ENCODE data around the gene HTT. TPM values are rescaled to one million over a fixed set of nuclear protein-coding genes. Genes with fewer than 3 reads are reported as not detected.

Gene HTT
- total RNA-seq: 11.0 and 32.7 TPM in 2 replicates

DNA sequence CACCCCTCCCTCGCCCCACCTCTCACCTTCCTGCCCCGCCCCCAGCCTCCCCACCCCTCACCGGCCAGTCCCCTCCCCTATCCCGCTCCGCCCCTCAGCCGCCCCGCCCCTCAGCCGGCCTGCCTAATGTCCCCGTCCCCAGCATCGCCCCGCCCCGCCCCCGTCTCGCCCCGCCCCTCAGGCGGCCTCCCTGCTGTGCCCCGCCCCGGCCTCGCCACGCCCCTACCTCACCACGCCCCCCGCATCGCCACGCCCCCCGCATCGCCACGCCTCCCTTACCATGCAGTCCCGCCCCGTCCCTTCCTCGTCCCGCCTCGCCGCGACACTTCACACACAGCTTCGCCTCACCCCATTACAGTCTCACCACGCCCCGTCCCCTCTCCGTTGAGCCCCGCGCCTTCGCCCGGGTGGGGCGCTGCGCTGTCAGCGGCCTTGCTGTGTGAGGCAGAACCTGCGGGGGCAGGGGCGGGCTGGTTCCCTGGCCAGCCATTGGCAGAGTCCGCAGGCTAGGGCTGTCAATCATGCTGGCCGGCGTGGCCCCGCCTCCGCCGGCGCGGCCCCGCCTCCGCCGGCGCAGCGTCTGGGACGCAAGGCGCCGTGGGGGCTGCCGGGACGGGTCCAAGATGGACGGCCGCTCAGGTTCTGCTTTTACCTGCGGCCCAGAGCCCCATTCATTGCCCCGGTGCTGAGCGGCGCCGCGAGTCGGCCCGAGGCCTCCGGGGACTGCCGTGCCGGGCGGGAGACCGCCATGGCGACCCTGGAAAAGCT is at the start of gene HTT, which contains the start of gene HTT-AS:
Gene HTT (plus strand): TSS at position 604 of the 768 bp plus-strand sequence. CDS start 145 bp downstream, at position 749.
Gene HTT-AS (minus strand): TSS at position 461 of the 768 bp plus-strand sequence.

DNA sequence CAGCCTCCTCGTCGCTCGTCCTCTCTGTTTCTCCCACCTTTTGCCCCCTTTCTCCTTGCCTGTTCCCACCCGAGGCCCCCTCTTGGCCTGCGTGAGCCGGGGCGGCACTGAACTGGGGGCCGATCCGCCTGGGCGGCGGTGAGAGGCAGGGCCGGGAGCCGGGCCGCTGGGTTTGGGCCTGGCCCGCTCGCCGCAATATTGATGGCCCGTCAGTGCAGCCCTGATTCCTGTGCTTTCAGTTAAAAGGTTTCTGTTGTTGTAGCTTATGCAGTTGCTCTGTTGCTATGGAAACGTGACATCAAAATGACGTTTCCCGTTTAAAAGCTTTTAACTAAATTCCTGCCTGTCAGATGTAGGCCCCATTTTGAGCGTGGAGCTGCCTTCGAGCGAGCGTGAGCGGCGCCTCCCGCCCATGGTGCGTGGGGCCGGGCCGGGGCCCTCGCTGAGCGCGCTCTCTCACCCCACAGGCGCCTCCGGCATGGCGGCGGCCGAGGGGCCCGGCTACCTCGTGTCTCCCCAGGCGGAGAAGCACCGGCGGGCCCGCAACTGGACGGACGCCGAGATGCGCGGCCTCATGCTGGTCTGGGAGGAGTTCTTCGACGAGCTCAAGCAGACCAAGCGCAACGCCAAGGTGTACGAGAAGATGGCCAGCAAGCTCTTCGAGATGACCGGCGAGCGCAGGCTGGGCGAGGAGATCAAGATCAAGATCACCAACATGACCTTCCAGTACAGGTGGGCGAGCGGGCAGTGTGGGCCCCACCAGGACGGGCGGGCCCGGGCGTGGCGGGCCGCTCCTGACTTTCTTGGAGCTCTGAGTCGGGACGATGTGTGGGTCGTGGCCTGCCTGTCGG is 174.6 kb downstream of the HTT start, which contains the start of gene MSANTD1:
Gene MSANTD1 (plus strand): TSS at position 349 of the 851 bp plus-strand sequence. CDS start 64 bp downstream, at position 413.

GRCh38 chr4:3292571-3293400 is 218.3 kb downstream of the HTT start, which contains the start of gene RGS12:
Gene RGS12 (plus strand): TSS chr4:3293021. CDS start chr4:3316171, 23,150 bp downstream.

Other genes with a start within 250 kb of the HTT start
- gene ADD1, start 230.8 kb upstream of the HTT start, total RNA-seq: 135 and 154 TPM in 2 replicates
- gene NOP14, start 111.3 kb upstream of the HTT start, total RNA-seq: 21.2 and 23.5 TPM in 2 replicates
- 3.6 and 4.7 TPM in 2 replicates for gene GRK4, start 111.1 kb upstream of the HTT start, total RNA-seq
- gene HTT-AS, start 143 bp upstream of the HTT start, total RNA-seq: not detected in 2 replicates
- 0.36 TPM in 1 of 2 replicates, not detected in the other for gene MSANTD1, start 174.5 kb downstream of the HTT start, total RNA-seq
- 2.9 and 4.0 TPM in 2 replicates for gene RGS12, start 218.3 kb downstream of the HTT start, total RNA-seq